GM19463 (cell line): ENCODE results near the gene GRIP2.

Experiments
- ATAC-seq: cut with Tn5 transposase; IDR thresholded peaks from one replicate; pipeline ENCODE4 v1.9.1; 2021; ENCODE audit warnings: mild to moderate bottlenecking, moderate library complexity; ENCODE audit not compliant: unreplicated experiment

The GRIP2 gene

DNA sequence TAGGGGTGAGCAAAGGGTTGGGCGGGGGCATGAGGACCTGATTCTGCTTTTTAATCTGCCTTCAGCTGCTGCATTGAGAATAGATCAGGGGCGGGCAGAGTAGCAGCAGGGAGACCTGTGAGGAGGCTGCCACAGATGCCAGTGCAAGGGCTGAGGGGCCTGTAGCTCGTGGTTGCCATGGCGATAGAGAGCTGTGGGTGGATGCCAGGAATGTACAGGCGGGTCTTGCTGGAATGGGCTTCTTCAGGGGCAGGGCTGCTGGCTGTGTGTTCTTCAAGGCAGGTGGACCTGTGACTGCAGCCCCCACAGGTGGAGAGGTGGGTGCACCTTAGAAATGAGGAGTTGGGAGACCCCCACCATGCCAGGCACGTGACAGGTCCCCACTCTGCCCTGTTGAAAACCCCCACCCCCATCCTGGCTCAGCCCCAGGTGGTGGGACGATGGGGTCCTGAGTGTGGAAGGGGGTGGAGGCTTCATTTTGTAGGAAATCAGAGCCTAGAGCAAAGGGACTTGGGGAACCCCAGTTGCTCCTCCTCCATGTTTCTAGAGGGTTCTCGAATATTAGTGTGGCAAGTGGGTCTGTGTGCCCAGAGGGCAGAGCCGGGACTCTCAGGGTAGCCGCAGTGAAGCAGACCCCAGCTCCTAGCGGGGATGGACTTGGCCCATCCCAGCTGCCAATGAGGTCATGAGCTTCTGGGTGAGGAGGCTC lies 99.5 kb downstream of the GRIP2 start:
- ATAC-seq: no peak

GRCh38 chr3:14440168-14440518 lies 100.0 kb downstream of the GRIP2 start:
- ATAC-seq: no peak

GRCh38 chr3:14439501-14440167 lies 100.5 kb downstream of the GRIP2 start:
- ATAC-seq: no peak
